HG03575 (cell line): Measurements from ENCODE around the gene TMEM254.
"Not testable (repeated sequence)": the region's sequence is repeated elsewhere in the genome, so short reads cannot be mapped to it uniquely, and the experiment has no call there.

Source experiments
- ATAC-seq: cut with Tn5 transposase; IDR thresholded peaks from one replicate; pipeline ENCODE4 v1.9.1; 2021; ENCODE audit not compliant: unreplicated experiment, insufficient number of reproducible peaks, low FRiP score; ENCODE audit errors: extremely low read depth

Gene TMEM254

DNA sequence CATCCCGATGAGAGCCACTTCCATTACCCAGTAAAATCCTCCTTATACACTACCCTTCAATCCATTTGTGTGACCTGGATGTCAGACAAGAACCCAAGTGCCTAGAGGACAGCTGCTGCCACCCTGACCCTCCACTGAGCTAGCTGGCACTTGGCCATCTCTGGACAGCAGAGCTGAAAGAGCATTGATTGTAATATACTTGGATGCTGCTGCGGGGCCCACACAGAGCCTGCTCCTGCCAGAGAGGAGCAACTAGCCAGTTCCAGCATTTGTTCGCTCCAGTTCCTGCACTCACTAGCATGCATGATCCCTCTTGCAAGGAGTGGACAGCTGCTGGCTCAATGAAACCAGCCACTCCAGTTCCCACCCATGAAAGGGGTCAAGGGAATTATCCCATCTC, 8.4 kb upstream of the TMEM254 start:
- ATAC-seq, result no peak

DNA sequence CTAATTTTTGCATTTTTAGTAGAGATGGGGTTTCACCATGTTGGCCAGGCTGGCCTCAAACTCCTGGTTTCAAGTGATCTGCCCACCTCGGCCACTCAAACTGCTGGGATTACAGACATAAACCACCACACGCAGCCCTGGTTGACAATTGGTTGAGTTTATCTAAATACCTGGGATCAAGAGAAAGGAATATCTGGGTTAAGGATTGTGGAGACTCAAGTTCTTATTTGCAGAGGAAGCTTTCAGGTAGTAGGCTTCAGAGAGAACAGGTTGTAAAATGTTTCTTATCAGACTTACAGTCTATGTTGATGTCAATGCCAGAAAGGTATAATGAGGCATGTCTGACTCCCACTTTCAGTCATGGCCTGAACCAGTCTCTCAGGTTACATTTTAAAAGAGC, 5.9 kb upstream of the TMEM254 start:
- no peak for ATAC-seq

- ATAC-seq, result no peak
These were observed 2.7 kb upstream of the TMEM254 start for GRCh38 chr10:80075781-80076180.

DNA sequence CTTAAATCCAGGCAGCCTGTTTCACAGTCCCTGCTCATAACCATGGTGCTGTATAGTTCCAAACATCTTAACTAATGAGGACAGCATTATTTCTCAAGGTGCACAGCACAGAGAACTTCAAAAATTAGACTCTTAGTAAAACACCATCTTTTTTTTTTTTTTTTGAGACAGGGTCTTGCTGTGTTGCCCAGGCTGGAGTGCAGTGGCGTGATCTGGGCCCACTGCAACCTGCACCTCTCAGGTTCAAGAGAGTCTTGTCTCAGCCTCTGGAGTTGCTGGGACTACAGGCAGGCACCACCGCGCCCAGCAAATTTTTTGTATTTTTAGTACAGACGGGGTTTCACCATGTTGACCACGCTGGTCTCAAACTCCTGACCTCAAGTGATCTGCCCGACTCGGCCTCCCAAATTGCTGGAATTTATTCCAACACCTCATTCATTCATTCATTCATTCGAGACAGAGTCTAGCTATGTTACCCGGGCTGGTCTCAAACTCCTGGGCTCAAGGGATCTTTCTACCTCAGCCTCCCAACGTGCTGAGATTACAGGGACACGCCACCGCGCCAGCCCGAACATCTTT, 507 bp upstream of the TMEM254 start:
- no peak for ATAC-seq

- no peak for ATAC-seq
These were observed 851 bp downstream of the TMEM254 start for GRCh38 chr10:80079312-80079719.

DNA sequence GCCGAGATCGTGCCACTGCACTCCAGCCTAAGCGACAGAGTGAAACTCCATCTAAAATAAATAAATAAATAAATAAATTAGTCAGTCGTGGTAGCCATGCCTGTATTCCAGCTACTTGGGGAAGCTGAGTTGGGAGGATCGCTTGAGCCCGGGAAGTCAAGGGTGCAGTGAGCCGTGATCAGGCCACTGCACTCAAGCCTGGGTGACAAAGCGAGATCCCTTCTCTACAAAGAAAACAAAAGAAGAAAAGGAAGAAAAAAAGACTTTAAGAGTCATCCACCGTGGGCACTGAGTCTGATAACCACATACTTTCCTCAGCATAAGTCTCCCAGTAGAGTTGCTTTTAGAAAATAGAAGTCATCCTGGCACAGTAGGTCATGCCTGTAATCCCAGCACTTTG, 2.6 kb downstream of the TMEM254 start:
- ATAC-seq, result no peak

GRCh38 chr10:80081801-80082750, 3.6 kb downstream of the TMEM254 start:
- ATAC-seq, result no peak

DNA sequence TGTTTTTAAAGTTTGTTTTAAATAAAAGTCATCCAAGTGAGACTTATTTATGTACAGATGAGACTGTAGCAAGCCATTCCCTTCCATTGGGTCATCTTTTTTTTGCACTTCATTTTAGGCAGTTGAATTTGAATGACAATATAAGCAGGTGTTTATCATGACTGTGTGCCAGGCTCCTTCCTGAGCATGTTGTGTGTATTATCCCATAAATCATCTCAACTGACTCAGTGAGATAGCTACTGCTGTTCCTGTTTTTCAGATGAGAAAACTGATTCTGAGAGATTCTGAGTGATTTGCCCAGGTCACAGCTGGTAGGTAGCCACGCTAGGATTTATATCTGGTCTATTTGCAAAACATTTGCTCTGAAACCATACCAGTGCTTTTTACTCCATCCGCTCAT, 11.7 kb downstream of the TMEM254 start:
- no peak for ATAC-seq

- ATAC-seq, result no peak
These were observed 15.8 kb downstream of the TMEM254 start for GRCh38 chr10:80094231-80094630.

GRCh38 chr10:80098272-80098671, 19.8 kb downstream of the TMEM254 start:
- ATAC-seq, result not testable (repeated sequence)

DNA sequence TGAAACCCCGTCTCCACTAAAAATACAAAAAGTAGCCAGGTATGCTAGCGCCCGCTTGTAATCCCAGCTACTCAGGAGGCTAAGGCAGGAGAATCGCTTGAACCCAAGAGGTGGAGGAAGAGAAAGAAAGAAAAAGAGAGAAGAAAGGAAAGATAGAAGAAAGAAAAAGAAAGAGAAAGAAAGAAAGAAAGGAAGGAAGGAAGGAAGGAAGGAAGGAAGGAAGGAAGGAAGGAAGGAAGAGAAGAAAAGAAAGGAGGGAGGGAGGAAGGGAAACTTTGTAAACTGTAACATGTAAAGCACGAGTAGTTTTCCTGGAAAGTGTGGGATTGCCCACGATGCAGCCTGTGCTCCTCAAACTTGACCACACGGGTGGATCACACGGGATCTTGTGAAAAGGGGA, 20.8 kb downstream of the TMEM254 start:
- ATAC-seq, result not testable (repeated sequence)

GRCh38 chr10:80100116-80100515, 21.7 kb downstream of the TMEM254 start:
- ATAC-seq, result no peak

GRCh38 chr10:80100861-80101695, 22.6 kb downstream of the TMEM254 start:
- ATAC-seq, result no peak

- no peak for ATAC-seq
These were observed 25.8 kb downstream of the TMEM254 start for GRCh38 chr10:80104066-80104926.

GRCh38 chr10:80108576-80109239, 30.2 kb downstream of the TMEM254 start:
- no peak for ATAC-seq

GRCh38 chr10:80110986-80111385, 32.5 kb downstream of the TMEM254 start:
- no peak for ATAC-seq

GRCh38 chr10:80118669-80119068, 40.2 kb downstream of the TMEM254 start:
- no peak for ATAC-seq

GRCh38 chr10:80122110-80122710, 43.7 kb downstream of the TMEM254 start:
- ATAC-seq, result no peak
